Thyroid gland (tissue), 4 donors: ENCODE results near the gene USP3.

Experiments
- POLR2A ChIP-seq, 2 donors: fragments of 450-650 bp; IDR thresholded peaks; one replicate each; pipeline ENCODE4 v1.6.1; 2017; ENCODE audit warnings: antibody characterized with exemption in 2 of 2, mild to moderate bottlenecking in 2 of 2, moderate library complexity in 1 of 2
- TF ChIP-seq, protein P1 (sequence below), 6 experiments: fragments of 200-600 bp in 3 of 6; fragments of 450-650 bp in 3 of 6; sonication (generic) in 3 of 6; IDR thresholded peaks; one replicate each; pipeline ENCODE4 v1.5.1; 2016 to 2019; ENCODE audit warnings: antibody characterized with exemption in 6 of 6, mild to moderate bottlenecking in 2 of 6, inconsistent platforms in 1 of 6, moderate library complexity in 1 of 6

DNA sequence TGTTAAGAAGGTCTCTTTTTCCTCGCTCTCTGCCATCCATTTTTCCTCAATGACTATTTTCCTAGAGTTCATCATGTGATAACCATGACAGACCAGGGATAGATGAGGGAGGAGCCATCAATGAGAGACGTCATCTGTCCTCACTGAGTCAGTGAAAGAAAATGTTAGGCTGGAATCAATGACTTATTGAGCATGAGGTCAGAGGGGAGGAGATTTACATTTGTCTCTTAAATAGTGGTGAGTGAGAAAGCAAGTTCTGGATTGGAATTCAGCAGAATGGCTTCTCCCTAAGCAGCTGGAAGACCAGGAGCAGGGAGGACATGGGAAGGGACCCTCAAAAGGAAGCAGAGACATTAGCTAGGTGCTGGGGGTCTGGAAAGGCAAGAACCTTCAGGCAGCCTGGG is 28.2 kb upstream of the USP3 start:
- TF ChIP-seq, protein P1, sequence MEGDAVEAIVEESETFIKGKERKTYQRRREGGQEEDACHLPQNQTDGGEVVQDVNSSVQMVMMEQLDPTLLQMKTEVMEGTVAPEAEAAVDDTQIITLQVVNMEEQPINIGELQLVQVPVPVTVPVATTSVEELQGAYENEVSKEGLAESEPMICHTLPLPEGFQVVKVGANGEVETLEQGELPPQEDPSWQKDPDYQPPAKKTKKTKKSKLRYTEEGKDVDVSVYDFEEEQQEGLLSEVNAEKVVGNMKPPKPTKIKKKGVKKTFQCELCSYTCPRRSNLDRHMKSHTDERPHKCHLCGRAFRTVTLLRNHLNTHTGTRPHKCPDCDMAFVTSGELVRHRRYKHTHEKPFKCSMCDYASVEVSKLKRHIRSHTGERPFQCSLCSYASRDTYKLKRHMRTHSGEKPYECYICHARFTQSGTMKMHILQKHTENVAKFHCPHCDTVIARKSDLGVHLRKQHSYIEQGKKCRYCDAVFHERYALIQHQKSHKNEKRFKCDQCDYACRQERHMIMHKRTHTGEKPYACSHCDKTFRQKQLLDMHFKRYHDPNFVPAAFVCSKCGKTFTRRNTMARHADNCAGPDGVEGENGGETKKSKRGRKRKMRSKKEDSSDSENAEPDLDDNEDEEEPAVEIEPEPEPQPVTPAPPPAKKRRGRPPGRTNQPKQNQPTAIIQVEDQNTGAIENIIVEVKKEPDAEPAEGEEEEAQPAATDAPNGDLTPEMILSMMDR (IDR thresholded peaks at IDR 0.05): no peak
- no peak for TF ChIP-seq POLR2A (IDR thresholded peaks at IDR 0.05)
